Thyroid gland (tissue), 4 donors: Measurements from ENCODE around the gene ENOX2.

Source experiments
- CTCF ChIP-seq, 6 experiments: fragments of 200-600 bp in 3 of 6; fragments of 450-650 bp in 3 of 6; sonication (generic) in 3 of 6; IDR thresholded peaks; one replicate each; pipeline ENCODE4 v1.5.1; 2016 to 2019; ENCODE audit warnings: antibody characterized with exemption in 6 of 6, mild to moderate bottlenecking in 2 of 6, inconsistent platforms in 1 of 6, moderate library complexity in 1 of 6
- POLR2A ChIP-seq, 2 donors: fragments of 450-650 bp; IDR thresholded peaks; one replicate each; pipeline ENCODE4 v1.6.1; 2017; ENCODE audit warnings: antibody characterized with exemption in 2 of 2, mild to moderate bottlenecking in 2 of 2, moderate library complexity in 1 of 2

- no peak for TF ChIP-seq CTCF (IDR thresholded peaks at IDR 0.05)
- TF ChIP-seq POLR2A (IDR thresholded peaks at IDR 0.05): no peak
Observed at GRCh38 chrX:130594453-130594916, 308.5 kb downstream of the ENOX2 start.
